NCI-H2029 (cell line): ENCODE results near the gene UNC119.
"Not testable (repeated sequence)": the region's sequence is repeated elsewhere in the genome, so short reads cannot be mapped to it uniquely, and the experiment has no call there.

ENCODE experiments used
- DNase-seq: peaks from one replicate; lab custom pipeline; 2025; lab: John Stamatoyannopoulos, UW

The UNC119 gene

DNA sequence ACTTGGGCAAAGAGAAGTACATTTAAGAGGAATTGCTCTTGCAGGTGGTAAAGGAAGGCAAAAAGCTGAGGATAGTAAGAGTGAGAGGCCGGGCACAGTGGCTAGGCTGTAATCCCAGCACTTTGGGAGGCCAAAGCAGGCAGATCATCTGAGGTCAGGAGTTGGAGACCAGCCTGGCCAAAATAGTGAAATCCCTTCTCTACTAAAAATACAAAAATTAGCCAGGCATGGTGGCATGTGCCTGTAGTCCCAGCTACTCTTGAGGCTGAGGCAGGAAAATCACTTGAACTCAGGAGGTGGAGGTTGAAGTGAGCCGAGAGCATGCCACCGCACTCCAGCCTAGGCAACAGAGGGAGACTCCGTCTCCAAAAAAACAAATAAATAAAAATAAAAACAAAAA is 30.1 kb downstream of the UNC119 start:
- DNase-seq: not testable (repeated sequence)

DNA sequence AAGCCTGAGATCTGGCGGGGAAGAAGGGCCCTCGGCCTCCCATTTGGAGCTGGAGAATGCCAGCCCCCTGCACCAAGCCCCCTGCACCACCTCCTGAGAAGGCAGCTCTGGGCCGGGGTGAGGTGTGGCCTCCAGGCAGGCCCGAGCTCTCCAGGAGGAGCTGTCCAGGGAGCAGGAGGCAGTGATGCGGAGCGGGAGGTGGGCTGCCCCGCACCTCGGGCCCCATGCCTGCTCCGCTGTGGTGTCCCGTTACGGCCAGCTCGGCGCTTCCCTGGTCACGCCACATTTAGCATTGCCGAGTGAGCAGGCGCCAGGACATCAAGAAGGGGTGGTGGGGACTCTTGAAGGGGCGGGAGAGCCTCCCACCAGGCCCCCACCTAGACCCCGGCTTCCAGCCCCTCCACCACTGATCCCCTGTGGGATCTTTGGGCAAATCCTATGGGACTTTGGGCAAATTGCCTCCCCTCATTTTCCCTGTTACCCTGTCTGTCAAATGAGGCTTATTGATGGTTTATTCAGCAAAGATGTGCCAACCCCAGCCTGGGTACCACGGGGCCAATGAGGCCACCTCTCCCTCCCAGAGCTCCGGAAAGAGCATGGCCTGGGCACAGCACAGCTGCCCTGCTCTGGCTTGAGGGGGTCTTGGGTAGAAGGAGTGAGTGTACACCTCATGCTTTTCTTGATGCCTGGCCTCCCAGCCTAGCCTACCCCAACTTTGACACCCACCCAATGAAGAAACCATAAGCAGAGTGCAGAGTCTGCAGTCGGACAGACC is 30.9 kb downstream of the UNC119 start:
- DNase-seq: no peak

DNA sequence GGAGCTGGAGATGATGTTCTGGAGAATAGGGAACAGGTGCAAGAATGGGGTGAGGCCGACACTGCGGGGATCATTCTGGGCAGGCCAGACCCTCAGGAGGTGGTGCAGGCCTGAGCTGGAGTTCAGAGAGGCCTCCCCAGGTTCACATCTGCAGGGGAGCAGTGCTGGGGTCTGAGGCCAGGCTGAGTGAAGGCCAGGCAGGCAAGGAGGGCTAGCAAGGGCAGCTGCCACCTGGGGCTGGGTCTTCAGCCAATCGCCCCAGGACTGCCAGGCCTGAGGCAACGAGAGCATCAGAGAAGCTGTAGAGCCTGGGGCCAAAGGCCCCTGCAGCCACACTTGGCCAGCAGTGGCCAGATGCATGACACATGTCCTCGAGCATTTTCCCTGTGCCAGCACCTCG is 31.7 kb downstream of the UNC119 start:
- no peak for DNase-seq

DNA sequence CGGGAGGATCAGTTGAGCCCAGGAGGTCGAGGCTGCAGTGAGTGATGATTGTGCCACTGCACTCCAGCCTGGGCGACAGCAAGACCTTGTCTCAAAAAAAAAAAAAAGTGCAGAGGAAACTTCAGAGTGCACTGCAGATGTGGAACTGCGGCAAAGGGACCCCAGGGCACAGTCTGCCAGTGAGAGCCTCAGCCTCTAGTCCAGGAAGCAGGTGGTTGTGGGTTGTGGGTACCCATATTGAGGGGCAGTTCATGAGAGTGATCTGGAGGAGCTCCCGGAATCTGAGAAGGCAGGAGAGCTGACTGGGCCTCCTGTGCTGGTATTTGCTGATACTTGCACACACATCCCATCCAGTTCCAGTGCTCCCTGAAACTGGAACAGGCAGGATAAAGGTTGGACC is 33.2 kb downstream of the UNC119 start:
- no peak for DNase-seq

DNA sequence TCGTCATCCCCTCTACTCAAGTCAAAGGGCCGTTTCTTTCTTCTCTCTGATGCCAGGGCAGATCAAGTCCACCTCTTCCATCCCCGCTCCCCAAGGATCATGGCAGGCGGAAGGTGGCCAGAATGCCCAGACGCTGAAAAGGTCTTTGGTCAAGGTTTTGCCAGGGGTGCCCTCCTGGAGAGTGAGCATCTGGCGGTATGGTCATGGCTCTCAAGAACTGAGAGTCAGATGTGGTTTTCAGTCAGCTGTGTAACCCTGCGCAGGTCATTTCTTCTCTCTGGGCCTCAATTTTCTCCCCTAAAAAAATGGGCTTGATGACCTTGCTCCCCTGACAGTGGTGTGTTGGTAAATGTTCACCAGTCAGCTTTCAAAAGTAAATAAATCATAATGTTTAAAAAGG is 33.8 kb downstream of the UNC119 start:
- DNase-seq: no peak

DNA sequence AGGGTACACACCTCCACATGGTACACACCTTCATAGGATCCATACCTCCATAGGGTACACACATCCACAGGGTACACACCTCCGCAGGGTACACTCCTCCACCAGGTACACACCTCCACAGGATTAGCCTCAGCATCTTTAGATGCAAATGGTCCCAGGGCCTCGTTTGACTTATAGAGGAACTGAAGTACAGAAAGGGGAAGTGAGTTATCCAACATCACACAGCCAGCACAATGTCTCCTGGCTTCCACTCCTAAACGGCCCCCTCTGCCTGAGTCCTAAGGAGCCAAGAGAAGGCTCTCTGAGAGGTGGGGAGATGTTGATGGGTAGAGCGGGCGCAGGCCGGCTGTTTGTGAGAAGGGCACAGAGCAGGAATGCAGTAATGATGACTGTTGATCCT is 34.3 kb downstream of the UNC119 start:
- DNase-seq: no peak

DNA sequence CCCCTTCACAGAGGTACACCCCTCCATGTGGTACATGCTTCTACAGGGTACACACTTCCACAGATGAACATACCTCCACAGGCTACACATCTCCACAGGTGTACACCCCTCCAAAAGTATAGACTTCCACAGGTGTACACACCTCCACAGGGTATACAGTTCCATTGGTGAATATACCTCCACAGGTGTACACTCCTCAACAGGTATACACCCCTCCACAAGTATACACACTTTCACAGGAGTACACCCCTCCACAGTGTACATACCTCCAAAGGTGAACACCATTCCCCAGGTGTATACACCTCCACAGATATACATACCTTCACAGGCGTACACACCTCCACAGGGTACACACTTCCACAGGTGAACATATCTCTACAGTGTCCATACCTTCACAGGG is 36.9 kb downstream of the UNC119 start:
- DNase-seq: no peak

DNA sequence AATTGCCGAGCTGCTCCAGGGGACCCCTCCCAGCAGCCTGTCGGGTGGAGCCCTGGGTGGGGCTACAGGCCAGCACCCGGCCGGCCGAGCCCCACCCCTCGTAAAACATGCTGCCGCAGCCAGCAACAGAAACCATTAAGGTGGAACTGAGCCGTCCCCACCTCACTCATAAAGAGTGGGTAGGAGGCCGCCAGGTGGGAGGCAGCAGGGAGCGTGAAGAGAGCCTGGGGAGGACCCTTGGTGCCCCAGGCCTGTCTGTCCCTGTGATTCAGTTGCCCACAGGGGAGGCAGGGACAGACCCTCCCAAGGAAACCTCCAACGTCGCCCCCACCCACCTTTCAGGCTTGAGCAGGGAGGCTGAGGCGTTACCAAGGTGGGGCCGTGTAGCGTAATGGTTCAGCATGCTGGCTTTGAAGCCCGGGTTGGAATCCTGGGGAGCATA is 37.8 kb downstream of the UNC119 start:
- no peak for DNase-seq

DNA sequence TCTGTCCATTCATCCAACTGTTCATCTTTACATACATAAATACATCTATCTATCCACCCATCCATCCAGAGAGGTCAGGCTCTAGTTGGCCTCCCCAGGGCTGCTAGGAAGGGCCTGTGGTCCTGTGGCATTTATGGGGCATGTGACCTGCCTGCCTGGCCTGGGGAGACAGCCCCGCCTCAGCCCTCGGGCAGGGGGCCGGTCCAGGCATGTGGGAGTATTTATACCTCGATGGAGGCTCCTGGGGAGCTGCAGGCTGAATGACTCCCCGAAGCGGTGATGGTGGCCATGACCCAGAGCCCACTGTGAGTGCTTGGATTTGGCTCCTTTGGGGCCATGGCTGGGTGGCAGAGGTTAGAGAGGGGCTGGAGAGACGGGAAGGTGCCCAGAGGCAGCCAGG is 38.9 kb downstream of the UNC119 start:
- no peak for DNase-seq

DNA sequence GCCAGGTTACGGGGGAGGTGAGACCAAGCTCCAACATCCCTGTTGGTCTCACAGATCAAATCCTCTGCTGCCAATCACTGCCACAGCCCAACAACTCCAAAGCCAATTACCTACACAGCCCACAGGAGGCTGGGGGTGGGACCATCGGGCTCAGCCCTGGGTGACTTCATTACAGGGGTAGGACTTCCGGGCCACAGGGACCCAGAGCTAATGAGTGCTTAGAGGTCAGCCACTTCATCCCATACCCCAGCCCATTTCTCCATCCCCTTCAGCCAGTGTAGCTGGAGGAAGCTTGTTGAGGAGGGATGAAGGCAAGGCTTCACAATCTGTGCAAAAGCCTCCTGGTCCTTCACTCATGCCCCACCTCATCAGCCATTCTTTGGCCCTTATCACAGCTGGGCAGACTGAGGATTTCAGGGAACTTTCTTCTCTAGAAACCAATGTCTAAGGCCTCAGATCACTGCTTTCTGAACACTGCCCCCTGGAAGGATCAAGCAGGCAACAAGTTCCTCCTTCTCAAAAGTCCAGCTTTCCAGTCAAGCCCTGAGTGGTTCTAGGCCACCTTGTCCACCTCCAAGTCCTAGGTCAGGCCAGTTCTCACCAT is 40.5 kb downstream of the UNC119 start:
- DNase-seq: no peak

DNA sequence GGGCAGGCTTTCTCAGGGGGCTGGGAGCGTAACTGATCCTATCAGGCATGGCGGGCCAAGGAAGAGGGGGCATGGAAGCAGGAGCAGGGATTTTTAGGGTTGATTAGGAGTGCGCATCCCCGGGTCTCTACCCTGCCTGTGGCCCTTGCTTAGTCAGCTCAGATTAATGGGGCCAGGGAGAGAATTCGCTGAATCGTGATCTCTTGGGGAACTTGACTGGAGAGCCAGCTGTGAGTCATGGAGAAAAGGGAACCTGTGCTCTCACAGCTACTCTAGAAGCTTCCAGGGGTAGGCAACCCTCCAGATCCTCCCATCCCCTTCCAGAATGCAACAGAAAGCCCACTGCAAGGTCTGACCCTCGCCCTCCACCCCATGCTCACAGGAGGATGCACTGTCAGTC is 42.6 kb downstream of the UNC119 start:
- no peak for DNase-seq

DNA sequence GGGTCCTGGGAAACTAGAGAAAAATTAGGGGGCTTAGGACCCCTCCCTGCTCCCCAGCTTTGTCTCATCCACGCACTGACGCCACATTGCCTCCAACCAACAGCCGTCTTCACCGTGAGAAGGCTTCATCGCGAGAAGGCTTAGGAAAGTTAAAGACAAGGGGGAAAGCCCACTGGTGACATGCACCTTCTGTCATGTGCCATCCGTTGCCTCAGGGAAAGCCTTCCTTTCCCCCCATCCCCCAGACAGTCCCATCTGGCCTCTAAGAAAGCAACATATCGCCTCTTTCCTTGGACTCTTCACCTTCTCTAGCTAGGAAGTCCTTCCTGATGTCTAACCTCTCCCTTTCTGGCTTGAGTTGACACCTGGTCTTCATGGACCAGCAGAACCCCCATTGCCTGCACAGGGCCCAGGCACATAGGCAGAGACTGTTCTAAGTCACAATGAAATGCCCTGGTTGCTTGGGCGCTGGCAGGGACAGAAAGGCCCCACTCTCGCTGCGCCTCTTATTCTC is 44.2 kb downstream of the UNC119 start:
- no peak for DNase-seq

DNA sequence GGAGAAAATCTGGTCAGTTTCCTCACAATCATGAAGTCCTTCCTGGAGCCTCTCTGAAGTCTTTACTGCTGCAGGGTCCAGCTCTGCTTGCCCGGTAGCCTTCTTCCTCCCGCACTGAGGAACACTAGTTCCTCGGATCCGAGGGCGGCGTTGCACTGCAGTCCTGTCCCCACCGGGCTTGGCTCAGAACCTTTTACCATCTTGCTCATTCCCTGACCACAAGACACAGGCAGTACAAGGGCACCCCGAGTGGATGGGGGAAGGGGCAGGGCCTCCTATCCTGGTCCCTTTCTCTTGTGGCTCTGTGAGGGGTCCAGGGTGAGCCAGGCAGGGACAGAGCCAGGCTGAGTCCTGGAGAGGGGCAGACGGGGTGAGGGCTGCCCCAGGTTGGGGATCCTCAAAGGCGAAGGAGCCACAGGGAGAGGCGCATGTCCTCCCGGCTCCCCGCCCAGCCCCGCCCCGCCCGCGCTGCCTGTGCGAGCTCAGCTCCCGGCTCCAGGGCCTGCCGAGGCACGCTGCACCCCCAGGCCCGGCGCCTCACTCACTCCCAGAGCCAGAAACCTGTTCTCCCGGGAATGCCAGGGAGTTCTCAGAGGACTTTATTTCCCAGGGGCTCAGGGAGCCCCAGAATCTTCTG is 44.7 kb downstream of the UNC119 start:
- DNase-seq: no peak

DNA sequence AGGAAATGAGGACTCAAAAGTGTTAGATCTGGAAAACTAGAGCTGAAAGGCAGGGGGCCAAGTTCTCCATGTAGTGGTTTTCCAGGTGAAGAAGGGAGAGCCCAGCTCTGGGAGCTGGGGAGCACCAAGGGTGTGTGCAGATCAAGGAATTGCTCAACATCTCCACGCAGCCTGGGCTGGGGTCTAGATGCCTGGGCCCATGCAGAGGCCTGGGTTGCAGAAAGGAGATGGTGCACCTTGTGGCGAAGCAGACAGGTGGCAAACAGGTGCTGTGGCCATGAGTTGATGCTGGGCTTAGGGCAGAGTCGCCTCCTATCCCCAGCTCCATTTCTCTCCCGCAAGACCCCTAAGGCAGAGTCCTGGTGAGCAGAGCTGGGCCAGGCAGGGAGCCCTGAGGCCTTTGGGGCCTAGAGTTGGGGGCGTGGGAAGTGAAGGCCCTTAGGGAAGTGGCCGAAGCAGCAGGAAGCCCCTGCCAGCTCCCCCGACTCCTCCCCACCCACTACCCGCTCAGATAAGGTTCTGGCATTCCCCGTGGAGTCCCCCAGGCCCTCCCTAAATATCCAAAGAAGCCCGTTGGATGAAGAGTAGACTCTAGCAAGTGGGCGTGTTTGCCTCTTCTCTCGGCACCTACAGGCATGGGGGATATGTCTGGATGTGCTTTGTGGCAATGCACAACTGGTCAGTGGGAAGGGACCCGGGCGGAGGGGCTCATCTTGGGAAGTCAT is 45.5 kb downstream of the UNC119 start:
- no peak for DNase-seq

DNA sequence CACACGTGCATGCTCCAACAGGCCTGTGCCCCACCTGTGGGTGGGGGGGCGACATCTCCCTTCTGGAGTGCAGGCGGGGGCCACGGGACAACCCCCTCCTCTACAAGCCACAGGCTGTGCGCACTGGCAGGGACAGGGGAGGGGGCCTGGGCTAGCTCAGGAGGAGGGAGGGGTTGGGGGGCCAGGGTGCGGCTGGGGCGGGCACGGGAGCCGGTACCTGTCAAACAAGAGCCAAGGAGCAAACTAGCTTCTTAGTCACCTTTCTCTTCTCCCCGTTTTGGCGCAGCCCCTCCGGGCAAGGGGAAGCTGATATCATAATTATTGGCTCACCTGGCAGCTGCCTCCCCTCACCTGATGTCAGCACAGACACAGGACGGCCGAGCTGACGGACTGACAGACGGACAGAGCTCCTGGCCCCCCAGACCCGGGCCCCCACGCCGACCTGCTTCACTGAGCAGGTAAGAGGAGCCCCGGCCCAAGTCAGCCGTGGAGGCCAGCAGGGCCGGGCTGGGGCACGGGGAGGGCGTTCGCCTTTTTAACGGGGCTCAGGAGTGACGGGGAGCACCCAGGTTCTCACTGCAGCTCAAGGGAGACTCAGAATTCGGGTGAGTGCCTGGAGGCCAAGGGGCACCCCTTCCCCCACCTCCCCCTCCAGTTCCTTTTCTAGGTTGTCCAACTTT is 46.3 kb downstream of the UNC119 start, which contains the start of gene FOXN1:
FOXN1 (plus strand) TSS at position 363 of the 680 bp plus-strand sequence. CDS start 17,622 bp downstream, outside the sequence.
- no peak for DNase-seq

DNA sequence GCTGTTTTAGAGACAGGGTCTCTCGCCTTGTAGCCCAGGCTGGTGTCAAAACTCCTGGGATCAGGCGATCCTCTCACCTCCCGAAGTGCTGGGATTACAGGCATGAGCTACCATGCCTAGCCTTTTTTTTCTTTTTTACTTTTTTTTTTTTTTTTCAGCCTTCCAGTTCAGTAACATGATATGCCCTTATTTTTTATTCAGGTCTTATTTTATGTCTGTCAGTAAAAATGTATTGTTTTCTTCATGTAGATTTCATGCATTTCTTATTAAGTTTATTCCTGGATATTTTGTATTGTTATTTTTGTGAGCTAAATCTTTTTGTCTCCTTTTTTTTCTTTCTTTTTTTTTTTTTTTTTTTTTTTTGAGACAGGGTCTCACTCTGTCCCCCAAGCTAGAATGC is 49.0 kb downstream of the UNC119 start:
- no peak for DNase-seq

DNA sequence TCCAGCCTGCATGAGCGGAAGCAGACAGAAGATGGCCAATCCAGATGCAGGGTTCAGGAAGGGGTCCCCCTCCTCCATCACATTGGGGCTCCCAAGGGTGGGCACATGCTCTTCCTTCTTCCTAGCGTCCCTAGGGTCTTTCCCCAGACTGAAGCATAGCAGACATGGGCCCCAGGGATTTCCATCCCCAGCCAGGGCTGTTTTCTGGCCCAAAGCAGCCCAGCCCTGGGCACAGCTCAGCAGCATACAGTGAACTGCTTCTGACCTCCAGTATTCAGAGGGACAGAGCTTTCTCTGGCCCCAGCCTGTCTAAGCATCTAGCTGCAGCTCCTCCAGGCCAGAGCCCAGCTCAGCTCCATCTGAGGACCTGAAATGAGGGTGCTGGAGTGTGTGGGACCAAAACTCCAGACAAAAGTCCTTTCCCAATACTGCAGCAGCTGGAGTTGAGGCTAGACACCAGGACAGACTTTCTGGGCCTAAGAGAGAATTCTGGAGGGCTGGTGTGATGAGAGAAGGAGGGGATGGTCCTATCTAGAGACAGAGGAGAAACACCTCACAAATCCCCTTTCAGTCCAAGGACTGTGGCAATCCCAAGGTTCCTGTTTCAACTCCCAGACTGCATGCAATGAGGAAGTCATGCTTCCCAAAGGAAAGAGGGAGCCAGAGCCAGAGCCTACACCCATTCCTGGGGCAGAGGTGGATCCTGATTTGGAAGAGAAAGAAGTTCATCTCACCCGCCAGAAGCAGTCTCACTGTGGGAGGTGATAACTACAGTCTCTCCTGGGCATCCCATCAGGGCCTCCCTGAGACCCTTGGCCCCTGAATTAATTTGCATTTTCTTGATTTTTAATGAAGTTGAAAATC is 50.8 kb downstream of the UNC119 start:
- no peak for DNase-seq

DNA sequence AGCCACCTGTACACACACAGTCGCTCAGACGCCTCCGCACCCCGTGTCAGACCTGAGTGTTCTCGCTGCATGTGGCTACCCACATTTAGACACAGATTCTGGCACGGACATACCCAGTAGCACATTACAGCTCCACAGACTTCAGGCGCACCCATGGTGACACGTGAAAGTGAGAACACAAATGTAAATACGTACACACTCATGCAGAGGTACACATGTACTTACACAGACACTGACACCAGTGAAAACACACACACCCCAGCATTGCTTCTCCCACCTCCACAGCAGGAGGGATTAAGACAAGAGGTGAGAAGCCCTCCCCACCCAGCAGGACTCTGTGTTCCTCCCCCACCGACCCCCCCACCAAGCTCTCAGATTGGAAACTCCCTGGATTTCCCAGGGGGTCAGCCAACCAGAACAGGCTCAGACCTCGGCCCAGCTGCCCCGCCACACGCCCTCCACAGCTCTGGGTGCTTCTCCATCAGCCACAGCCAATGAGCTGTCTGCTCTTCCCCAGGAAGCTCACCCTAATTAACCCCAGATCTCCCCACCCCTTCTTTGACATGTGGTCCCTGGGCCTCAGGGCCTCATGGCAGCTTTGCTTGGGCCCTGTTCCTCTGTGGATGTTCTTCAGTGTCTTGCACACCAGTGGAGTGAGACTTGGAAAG is 51.6 kb downstream of the UNC119 start:
- DNase-seq: no peak

DNA sequence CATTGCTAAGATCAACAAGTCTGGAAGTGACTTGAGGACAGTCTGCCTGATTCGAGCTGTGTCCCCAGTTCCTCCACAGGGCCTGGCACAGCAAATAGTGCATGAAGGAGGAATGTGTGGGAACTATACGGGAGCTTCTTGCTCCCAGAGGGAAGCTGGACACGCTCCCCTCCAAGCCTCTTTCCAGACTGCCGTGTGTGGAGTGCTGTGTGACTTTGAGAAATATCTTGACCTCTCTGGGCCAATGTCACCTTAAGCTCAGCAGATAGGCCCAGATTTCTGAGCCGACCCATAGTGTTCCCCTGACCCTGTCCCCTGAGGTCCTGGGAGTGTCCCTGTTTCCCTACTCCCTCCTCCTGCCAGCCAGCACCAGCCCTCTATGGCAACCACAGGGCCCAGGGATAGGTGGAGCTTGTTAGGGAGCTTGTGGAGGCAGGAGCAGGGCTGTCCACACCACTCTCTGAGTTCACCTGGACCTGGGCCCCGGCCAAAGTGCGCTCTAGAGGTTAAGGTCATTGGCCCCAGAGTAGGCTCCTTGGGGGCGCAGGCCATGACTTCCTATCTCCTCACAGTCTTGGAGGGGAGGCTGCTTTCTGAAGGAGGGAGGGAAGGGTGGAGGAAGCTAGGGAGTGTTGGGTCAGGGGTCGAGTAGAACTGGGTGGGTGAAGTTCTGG is 52.6 kb downstream of the UNC119 start:
- no peak for DNase-seq

DNA sequence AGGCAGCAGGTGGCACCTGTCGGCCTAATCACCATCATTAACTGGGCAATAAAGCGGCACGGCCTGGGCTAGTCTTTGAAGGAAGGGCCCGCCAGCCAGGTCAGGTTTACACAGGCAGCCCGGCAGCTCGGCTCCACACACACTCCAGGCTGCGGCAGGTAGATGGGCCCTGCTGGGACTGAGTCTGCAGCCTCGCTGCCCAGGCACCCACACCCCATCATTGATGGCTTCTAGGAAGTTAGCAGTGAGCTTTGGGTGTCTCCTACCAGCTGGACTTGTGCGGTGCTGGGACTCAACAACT is 53.1 kb downstream of the UNC119 start:
- no peak for DNase-seq
